Stimulated activated CD8-positive, alpha-beta memory T cell treated with anti-CD3 and anti-CD28 coated beads, Interleukin-4, amount 100 ng/mL, for 4 hours (primary cell): ENCODE measurements around the gene FGFR2.

Source experiments
- DNase-seq, 2 donors: peaks; one replicate each; pipeline ENCODE4 v3.0.0-alpha.2; 2020; ENCODE audit warnings: low read depth in 2 of 2, low spot score in 1 of 2

FGFR2 gene

GRCh38 chr10:121497513-121498470 lies 100.5 kb downstream of the FGFR2 start:
- no peak for DNase-seq

- DNase-seq = no peak
Observed at GRCh38 chr10:121495719-121496118, 102.5 kb downstream of the FGFR2 start.

DNA sequence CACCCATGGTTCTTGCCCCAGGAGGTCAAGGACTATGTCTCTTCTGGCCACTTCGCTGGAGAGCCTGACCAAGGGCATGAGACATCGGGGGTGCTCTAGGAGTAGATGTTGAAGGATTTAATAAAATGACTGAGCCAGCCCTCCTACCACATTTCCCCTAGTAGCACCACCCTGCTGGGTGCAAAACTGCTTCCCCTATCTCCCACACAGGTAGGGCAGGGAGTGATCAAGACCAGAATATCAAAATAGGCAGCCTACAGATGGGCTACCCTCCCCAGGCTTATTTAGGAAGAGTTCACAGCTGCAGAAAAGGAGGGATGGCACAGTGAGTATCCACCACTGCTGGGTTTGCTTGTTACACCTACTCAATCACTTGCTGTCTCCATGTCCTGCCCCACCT lies 103.9 kb downstream of the FGFR2 start:
- no peak for DNase-seq

DNA sequence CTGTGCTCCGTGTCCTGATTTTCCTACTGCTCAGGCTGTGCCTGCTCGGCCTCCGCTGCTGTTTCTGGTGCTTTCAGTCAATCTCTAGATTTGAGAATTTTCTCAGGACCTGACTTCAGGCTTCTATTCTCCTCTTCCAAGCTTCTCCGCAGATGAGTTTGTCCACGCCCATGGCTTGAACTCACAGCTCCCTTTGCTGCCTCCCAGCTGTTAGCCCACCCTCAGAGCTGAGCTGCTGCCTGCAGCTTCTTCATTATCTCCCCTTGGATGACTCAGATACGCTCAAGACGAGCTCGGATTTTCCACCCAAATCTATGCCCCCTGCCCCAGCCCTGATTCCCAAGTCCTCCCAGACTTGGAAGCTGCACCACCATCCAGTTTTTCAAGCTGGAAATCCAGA lies 104.7 kb downstream of the FGFR2 start:
- DNase-seq = no peak

GRCh38 chr10:121490871-121491519 lies 107.2 kb downstream of the FGFR2 start:
- DNase-seq = no peak

DNA sequence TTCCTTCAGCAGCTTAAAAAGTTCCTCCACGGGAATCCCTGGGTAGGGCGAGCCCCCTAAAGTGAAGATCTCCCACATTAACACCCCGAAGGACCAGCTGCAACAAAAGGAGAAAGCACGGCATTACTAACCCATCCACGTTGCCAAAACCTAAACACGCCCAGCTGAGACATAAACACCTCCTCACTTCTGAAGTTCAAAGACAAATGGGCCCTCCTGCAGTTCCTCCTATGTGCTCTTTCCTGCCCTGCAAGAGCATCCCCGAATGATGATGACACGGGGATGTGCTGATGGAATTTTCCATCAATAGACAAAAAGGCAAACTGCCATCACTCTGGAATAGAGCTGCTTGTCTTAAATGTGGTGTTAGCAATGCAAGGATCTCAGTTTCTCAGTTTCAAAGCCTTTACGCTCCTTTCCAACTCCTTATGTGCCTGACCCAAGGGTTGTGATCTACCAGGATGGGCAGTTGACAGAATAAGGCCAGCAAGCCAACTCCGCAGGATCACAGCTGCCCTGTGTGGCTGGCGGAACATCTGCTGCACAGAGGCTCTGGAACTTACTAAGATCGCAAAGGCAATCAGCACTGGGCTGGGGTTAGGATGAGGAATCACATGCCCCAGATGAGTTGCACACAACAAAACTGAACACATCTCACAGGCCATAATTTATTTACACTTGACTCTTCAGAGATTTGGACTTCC lies 112.7 kb downstream of the FGFR2 start:
- DNase-seq = no peak

GRCh38 chr10:121484816-121485215 lies 113.4 kb downstream of the FGFR2 start:
- no peak for DNase-seq

- no peak for DNase-seq
Observed at GRCh38 chr10:121484401-121484800, 113.8 kb downstream of the FGFR2 start.

- no peak for DNase-seq
Observed at GRCh38 chr10:121481180-121481579, 117.1 kb downstream of the FGFR2 start.

DNA sequence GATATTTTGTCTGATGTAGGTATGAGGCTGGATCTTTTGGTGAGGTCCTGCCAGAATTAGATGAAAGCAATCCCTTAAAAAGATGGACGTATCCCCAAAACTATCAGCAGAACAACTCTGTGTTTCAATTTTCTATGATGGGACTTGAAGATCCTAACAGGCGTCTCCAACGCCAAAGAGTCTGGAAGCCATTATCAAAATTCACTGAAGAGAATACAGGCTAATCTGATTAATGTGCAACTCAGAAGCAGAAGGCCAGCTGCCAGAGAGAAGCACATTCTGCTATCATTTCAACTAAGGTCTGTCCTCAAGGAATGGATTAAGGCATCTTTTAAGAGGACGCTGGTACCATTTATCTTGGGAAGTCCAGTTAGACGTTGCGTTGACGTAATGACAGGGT lies 119.7 kb downstream of the FGFR2 start:
- no peak for DNase-seq

DNA sequence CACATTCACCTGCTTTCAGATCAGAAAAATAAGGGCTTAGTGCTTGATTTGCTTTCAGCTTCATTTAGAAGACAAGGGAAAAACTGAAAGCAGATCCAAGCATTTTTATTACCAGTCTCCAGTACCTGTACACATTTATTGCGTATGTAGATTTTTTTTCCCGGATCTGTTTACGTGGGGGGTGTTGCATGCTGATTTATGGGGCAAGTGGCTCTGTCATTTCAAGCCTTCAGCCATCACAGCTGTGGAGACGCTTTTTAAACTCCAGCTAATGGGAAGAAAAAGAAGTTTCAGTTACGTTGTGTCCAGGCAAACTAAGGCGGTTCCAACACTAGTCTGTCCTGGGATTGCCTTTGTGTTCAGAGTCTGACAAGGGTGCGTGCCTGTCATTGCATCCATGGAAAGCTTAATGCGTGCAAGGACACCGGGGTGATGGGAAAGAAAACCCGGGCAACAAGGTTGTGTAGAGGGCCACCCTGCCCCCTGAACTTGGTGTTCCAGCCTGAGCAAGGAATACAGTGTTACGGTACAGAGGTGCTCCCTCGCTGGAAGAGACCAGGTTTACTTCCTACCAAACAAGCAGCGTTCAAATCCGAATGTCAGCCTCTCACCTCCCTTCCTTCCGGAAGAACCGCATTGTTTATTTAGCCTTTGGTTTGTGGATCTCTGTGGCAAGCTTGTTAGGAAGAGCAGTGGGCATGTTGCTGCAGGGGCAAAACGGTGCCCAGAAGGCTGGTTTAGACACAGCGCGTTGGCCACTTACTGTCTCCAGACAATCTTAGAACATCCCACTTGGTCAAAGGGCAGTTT lies 128.2 kb downstream of the FGFR2 start:
- no peak for DNase-seq

- DNase-seq = no peak
Observed at GRCh38 chr10:121468726-121469125, 129.5 kb downstream of the FGFR2 start.

DNA sequence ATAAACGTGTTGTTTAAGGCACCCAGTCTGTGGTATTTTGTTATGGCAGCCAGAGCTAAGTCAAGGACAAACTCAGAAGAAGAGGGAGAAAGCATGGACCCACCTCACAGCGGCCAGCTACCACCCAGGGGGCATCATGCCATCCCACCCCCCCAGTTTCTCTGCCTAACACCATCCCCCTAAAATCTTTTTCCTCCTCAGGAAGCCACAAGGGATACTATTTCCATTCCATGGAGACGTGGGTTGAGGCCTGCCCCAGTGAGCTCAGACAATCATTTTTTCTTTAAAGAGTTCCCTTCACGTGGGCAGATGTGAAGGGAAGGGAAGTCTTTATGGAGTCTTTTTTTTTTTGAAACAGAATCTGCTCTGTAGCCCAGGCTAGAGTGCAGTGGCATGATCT lies 131.8 kb downstream of the FGFR2 start:
- no peak for DNase-seq

DNA sequence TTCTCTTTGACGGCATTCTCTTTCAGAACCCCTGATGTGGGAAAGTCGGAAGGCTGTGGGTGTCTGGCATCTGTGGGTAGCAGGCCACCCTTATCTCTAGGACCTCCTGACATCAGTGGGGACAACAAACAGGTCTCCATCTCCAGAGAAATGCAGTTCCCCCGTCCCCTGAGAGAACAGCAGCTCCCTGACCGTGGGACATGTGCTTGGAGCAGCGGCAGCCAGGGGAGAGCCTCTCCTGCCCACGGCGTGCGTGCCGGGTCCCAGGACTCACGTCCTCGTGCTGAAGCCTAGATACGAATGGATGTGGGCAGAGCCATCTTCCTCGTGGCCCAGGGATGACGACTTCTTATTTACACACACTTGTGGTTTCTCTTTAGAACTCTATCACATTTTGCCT lies 133.0 kb downstream of the FGFR2 start:
- DNase-seq = no peak

DNA sequence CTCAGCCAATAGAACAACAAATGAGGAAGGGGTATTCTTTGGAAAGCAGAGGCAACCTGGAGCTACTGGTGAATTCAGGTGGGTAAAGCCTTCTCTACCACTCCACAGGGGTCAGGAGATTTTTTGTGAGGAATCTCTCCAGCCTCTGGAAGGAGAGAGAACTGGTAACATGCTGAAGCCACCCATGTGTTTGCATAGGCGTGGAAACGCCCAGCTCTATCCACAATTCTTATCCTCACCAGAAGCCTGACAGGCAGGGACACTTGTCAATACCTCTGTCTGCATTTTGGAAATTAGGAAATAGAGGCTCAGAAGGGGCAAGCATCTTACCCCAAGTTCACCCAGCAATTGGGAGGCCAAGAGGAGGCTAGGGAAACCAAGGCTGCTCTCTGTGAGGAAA lies 133.7 kb downstream of the FGFR2 start:
- no peak for DNase-seq

GRCh38 chr10:121462955-121463354 lies 135.3 kb downstream of the FGFR2 start:
- DNase-seq = no peak

DNA sequence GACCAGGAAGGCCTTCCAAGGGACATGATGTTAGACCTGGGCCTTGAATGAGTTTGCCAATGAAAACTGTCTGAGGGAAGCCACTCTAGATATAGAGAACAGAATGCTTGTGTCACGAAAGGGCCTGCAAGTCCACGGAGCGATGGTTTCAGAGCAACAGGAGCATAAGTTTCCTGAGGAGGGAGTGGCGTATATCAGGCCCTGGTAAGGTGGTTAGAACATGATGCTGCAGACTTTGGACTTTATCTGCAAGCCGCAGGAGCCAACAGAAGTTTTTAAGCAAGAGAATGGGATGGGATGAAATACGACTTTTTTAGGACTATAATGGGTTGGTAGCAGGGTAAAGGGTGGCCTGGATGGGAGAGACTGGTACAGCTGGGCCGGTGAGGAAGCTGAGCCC lies 136.0 kb downstream of the FGFR2 start:
- no peak for DNase-seq

DNA sequence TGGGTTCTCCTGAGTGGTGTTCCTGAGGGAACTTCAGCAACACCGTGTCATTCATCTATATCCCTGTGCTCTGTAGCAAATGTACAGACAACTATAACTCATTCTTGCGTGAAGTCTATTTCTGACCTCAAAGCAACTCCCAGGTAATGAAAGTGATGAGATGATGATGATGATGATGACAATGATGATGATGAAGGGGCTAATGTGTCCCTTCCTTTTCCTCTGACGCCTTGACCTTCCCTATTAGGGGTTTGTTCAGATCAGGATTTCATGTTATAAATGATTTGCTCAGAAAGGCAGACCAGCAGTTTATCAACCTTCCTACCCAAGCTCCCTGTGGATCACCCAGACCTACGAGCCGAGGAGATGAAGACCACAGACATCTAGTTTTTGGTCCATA lies 136.9 kb downstream of the FGFR2 start:
- no peak for DNase-seq

GRCh38 chr10:121460733-121461132 lies 137.5 kb downstream of the FGFR2 start:
- DNase-seq = no peak

DNA sequence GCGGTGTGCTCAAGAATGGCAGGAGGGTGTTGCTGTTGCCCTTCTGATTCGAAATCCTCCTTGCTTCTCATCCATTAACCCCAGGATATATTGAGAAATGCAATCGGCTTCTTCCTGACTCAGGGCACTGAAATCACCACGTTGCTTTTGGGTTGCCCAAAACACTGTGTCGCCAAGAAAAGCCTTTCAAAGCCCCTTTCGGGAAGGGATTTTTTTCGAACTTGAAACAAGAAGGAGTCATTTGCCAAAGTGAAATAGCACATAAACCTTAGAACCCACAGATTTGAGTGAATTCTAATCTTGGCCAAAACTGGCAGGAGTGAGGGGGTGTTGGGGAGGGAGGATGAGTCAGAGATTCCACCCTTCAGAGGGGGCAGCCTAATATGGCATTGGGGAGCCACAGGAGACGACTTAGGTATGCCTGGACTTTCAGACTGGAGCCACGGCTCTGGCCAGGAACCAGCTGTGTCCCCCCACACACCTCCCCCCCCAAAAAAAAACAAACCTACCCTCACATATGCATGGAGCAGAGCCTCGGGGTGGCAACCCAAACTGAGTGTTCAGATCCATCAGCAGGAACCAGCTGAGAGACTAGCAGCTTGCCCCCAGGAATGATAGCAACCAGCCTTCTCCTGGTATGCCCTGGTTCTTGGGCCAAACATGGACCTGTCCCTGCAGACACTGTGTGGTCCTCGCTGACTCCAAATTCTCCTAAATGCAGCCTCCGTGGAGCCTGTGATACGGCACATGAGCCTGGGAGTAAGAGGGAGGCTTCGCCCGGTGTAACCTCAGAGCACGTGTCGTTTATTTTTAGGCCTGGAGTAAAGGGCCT lies 138.4 kb downstream of the FGFR2 start:
- no peak for DNase-seq
